Tibial nerve (tissue), 3 donors: ENCODE data around the gene IRX1.

ENCODE experiments used
- EP300 ChIP-seq, 2 donors: sonication (generic); formaldehyde crosslinking; IDR thresholded peaks; one replicate each; pipeline ENCODE4 v1.6.1; 2017; ENCODE audit warnings: antibody characterized with exemption in 2 of 2, mild to moderate bottlenecking in 1 of 2
- POLR2A ChIP-seq, 2 donors: fragments of 450-650 bp; IDR thresholded peaks; one replicate each; pipeline ENCODE4 v1.6.1; 2017; ENCODE audit warnings: antibody characterized with exemption in 2 of 2, mild to moderate bottlenecking in 2 of 2, moderate library complexity in 2 of 2

DNA sequence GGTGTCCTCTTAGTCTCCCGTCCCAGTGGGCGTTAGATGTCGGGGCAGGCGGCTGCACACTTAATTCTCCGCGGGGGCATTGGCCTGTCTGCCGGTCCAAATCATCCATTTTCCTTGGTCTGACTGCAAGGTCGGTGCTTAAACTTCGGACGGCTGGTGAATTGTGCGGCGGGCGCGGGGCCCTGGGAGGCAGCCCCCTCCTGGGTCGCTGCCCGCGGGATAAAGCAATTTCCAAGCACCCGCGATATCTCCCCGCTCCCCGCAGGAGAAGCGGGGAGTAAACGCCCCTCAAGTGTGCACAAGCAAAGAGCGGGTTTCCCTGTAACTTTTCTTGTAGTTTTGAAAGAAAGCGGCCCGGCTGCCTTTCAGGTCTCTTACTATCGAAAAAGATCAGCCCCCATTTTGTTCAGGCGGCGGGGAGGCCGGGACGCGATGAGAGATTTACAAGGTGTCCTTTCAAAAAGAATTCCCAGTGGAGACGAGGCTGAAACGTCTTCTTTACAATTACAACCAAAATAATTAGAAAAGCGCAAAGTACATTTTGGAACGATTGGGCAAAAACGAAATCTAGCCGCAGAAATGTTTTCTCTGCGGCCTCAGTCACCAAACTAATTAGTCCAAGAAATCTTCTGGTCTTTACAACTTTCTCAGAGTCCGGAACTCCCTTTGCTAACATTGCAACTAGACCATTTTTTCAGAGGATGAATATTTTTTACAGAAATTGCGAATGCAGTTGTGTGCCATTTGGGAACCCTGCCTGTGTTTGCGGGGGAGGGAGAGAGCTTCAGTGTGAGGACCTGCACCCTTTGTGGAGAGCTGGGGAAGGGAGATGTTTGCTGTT lies 1.8 kb downstream of the IRX1 start:
- TF ChIP-seq EP300 (IDR thresholded peaks at IDR 0.05) = no peak
- TF ChIP-seq POLR2A (IDR thresholded peaks at IDR 0.05) = no peak
